Colonic mucosa (tissue), 4 donors: ENCODE measurements around the gene NBAS. TPM values are rescaled to one million over a fixed set of nuclear protein-coding genes. Genes with fewer than 3 reads are reported as not detected.

Experiments
- DNase-seq: peaks from one replicate; pipeline ENCODE4 v3.0.0-alpha.2; 2020
- H3K27ac ChIP-seq: fragments of 200-600 bp; one replicate; pipeline ENCODE4 v1.8.0; 2021
- H3K27me3 ChIP-seq: fragments of 200-600 bp; one replicate; pipeline ENCODE4 v1.8.0; 2021
- H3K36me3 ChIP-seq: fragments of 200-600 bp; one replicate; pipeline ENCODE4 v1.8.0; 2021
- H3K4me1 ChIP-seq: fragments of 200-600 bp; one replicate; pipeline ENCODE4 v1.8.0; 2021; ENCODE audit warnings: mild to moderate bottlenecking
- H3K4me3 ChIP-seq: fragments of 200-600 bp; one replicate; pipeline ENCODE4 v1.8.0; 2021
- H3K9ac ChIP-seq, 2 donors: one replicate each; pipeline ENCODE4 v1.7.0; 2013; ENCODE audit warnings: control low read depth in 2 of 2, low read depth in 2 of 2, low read length in 2 of 2
- H3K9me3 ChIP-seq: fragments of 200-600 bp; one replicate; pipeline ENCODE4 v1.8.0; 2021
- CTCF ChIP-seq: fragments of 200-600 bp; IDR thresholded peaks from one replicate; pipeline ENCODE4 v1.8.0; 2022; ENCODE audit warnings: antibody characterized with exemption, mild to moderate bottlenecking
- intact Hi-C: fragments of 100-400 bp; cut with DNase I; formaldehyde crosslinking; loops from one replicate; pipeline ENCODE4 v1.14.1; 2022
- total RNA-seq, 2 donors: library from RNA; stranded (reverse); fragmentation: NEBNext Ultra II Directional in 1 of 2; extraction: Animal tissue kit (Norgen Biotek cat#: 25700) in 1 of 2; gene quantifications; one replicate each; pipeline ENCODE4 v1.2.1, GENCODE V29; 2021
- donor health status: healthy.
- donor health status: DM: no; HTN: no; CAD: no.
- donor health status: DM: no; HTN: no; CAD: no.

Gene NBAS
- total RNA-seq, 2 donors from 2014 or later: 34.4 to 38.9 TPM

- no peak overlapping the region for H3K4me3 ChIP-seq
- H3K36me3 ChIP-seq: no peaks in the 10 kb centered on the region
- DNase-seq: no peak
- TF ChIP-seq CTCF: no peak
- no peaks in the 10 kb centered on the region for H3K9me3 ChIP-seq
- no peak overlapping the region for H3K27ac ChIP-seq
- intact Hi-C loops: no loop called here
- H3K27me3 ChIP-seq: no peaks in the 10 kb centered on the region
- no peaks in the 10 kb centered on the region for H3K4me1 ChIP-seq
- no peak overlapping the region for H3K9ac ChIP-seq
Observed at GRCh38 chr2:15127301-15127700, 433.8 kb downstream of the NBAS start.

GRCh38 chr2:15126373-15126772, 434.8 kb downstream of the NBAS start:
- Histone ChIP-seq H3K27me3 (no peaks in the 10 kb centered on the region), H3K4me1 (no peaks in the 10 kb centered on the region), H3K36me3 (no peaks in the 10 kb centered on the region), H3K4me3 (no peak overlapping the region), H3K9me3 (no peaks in the 10 kb centered on the region), H3K9ac (no peak overlapping the region), H3K27ac (no peak overlapping the region)
- DNase-seq: no peak
- intact Hi-C loops: no loop called here
- no peak for TF ChIP-seq CTCF

GRCh38 chr2:15122915-15123314, 438.2 kb downstream of the NBAS start:
- H3K9me3 ChIP-seq: no peaks in the 10 kb centered on the region
- no peak for TF ChIP-seq CTCF
- H3K4me1 ChIP-seq: no peaks in the 10 kb centered on the region
- H3K36me3 ChIP-seq: no peaks in the 10 kb centered on the region
- no peak for DNase-seq
- intact Hi-C loops: no loop called here
- H3K9ac ChIP-seq: no peak overlapping the region
- no peaks in the 10 kb centered on the region for H3K27me3 ChIP-seq
- H3K27ac ChIP-seq: no peak overlapping the region
- no peak overlapping the region for H3K4me3 ChIP-seq

GRCh38 chr2:15120631-15121030, 440.5 kb downstream of the NBAS start:
- Histone ChIP-seq H3K36me3 (no peaks in the 10 kb centered on the region), H3K9me3 (no peaks in the 10 kb centered on the region), H3K27me3 (no peaks in the 10 kb centered on the region), H3K27ac (no peak overlapping the region), H3K4me3 (no peak overlapping the region), H3K4me1 (no peaks in the 10 kb centered on the region), H3K9ac (no peak overlapping the region)
- intact Hi-C loops: no loop called here
- no peak for TF ChIP-seq CTCF
- DNase-seq: no peak

- TF ChIP-seq CTCF: no peak
- no peak overlapping the region for H3K4me3 ChIP-seq
- no peak overlapping the region for H3K9ac ChIP-seq
- no peaks in the 10 kb centered on the region for H3K27me3 ChIP-seq
- intact Hi-C loops: no loop called here
- DNase-seq: no peak
- no peaks in the 10 kb centered on the region for H3K4me1 ChIP-seq
- H3K27ac ChIP-seq: no peak overlapping the region
- no peaks in the 10 kb centered on the region for H3K36me3 ChIP-seq
- H3K9me3 ChIP-seq: no peaks in the 10 kb centered on the region
Observed at GRCh38 chr2:15119722-15120175, 441.4 kb downstream of the NBAS start.
